HG03196 (cell line): ENCODE measurements around the gene CMSS1.

Experiments used
- ATAC-seq: cut with Tn5 transposase; IDR thresholded peaks from one replicate; pipeline ENCODE4 v1.9.1; 2021; ENCODE audit not compliant: unreplicated experiment

Gene CMSS1

DNA sequence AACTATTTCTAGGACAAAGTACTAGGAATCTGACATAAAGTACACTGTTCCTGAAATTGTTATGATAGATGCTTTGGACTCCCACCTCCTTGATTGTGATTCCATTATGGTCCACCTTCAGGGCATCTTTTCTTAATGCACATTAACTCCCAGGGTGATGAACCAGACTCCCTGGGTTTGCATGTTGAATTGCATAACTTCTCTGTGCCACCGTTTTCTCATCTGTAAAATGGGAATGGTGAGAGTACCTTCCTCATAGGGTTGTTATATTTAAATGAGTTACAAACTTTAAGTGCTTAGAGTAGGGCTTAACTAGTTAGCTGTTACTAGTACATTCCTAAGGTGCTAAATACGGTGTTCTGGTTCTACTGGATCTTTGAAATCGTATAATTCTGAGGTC, 81.9 kb downstream of the CMSS1 start:
- no peak for ATAC-seq

DNA sequence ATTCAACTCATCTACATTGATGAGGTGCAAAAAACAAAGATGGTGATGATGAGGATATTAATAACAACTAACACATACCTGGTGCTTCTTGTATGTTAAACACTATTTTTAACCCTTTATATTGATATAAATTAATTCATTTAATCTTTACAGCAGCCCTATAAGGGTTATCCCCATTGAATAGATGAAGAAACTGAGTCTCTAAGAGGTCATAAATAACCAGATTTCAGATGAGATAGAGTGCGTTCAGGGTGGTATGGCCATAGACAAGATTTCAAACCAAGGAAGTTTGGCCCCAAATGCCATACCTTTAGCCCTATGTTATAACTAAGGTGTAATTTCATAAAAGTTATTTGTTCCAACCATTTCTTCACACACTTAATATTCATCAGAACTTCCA, 82.6 kb downstream of the CMSS1 start:
- ATAC-seq: no peak

DNA sequence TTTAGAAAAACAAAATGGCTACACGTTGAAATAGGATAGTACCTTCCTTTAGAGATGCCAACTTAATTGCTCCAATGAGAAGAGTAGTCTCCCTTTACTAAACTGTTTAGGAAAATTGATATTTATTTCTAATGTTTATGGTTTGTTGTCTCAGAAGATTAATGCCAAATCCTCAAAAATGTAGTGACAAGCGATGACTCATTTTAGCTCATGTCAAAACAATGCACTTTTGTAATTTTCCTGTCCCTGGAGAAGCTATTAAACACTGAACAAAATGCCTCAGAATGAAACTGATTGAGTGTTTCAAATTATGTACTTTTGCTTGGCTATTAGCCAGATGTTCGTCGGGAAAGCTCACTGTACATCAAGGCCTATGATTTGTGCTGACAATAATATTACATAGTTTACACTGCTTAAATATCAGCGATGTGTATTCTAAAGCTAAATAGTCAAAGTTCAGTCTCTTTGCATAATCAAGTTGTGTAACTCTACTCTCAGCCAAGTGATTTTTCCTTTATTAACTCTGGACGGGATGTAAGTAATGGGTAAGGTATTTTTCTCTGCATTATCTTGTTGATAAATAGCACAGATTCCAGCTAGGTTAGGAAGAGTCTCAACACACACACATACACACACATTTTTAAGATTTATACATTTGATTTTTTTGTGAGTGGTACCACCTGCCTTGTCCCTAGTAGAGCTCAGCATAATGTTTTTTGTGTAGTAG, 83.7 kb downstream of the CMSS1 start:
- no peak for ATAC-seq

DNA sequence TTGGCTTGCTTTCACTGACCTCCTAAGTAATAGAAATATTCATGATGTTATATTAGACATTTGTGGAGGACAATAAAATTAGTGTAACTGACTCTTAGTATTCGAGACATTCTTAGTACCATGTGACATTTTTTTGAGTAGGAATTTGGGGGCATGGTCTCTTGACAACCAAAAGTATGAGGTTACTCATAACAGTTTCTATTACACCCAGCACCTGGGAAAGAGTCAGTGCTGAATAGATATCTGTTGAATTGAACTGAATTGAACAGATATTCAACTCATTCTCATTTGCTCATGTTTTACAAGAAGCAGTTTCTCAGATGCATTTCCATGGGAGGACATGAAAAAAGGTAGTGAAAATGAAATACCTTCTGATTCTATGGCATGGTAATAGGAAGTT, 84.4 kb downstream of the CMSS1 start:
- ATAC-seq: no peak

DNA sequence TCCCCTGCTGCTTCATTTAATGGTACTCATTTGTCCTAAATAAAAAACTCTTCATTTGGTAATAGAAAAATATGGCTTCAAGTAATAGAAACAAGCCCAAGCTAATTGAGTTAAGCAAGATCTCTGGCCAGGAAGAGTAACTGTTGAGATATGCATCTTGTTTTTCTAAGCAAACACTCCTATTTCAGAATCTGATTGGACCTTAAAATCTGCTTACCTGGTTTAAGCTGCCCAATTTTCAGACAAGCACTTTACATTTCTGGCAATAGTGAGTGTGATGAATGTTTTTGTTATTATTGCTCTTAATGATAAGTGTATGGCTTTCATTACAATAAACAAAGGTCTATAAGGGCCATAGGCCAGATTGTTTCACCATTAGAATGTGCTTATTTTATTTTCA, 86.2 kb downstream of the CMSS1 start:
- ATAC-seq: no peak

DNA sequence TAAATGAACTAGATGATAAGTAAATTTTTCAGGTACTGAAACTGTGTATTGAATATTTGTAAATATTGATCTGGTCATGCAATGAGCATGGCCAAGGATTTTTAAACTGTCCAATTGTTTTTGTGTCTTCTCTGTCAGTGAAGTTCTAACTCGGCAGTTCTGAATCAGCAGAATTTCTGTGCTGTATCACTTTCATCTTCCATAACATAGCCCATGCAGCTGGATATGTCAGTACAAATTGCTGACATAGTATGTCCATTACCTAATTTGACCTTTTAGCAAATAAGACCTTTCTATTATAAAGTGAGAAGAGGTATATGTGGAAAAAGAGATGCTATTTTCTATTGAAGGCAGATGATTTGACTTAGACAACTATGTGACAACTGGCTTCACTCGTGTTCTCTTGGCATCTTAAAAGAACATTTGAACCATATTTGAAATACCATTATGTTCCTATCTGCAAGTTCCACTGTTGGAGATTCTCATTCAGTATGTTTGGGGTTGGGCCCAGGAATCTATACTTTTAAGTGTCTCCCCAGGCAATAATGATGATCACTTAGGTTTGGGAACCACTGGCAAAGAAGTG, 90.4 kb downstream of the CMSS1 start:
- ATAC-seq: no peak

DNA sequence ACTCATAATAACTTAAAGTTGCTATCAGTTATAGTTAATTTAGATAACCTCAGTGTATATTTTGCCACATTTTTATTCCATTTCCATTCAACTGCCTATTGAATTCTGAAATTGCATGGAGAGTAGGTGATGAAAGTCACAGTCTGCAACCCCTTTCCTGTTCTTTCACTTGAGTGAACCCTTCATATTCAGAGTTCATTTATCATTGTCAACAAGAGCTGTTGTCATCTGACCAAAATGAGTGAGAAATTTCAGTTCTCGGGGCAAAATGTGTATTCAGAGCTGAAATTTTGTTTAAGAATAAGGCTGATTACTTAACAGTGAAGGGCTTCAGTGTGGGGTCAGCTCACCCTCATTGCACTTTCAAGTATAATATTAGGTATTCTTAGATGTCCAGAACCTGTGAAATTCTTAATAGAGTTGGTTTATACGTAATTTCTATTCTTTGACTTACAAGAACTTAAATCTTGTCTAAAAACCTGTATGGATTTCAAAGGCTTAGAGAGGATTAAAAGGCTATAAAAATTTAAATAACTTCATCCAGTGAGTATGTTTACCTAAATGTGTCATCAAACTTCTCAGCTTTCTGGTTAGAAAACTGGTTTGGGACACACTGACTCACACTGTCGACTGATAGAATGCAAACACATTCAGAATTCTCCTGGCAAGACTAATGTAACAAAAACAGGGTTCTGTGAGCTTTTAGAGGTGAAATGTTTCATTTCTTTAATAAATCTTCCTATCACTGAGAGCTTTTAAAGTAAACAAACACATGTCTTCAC, 92.2 kb downstream of the CMSS1 start:
- ATAC-seq: no peak

DNA sequence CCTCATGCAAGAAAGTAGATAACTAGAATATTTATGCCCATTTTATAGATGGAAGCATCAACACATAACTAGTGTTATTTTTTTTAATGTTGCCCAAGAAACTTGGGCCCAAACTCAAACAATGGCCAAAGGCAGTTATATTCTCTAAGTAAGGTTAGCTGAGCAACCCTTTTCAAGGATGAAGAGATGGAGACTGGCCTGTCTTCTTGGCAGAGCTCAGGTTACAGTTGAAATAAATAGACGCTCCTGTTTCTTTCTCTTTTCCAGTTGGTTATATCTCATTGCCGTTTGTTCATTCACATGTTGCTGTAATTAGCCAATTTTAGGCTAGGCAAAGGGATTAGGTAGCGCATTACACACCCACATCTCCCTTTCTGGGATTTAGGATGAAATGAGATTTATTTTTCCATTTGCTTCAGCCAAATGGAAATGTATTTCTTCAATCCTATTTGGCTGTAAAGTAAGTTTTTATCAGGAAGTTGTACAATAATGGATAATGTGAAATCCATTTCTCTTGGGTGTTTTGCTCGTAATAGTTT, 93.2 kb downstream of the CMSS1 start:
- ATAC-seq: no peak

DNA sequence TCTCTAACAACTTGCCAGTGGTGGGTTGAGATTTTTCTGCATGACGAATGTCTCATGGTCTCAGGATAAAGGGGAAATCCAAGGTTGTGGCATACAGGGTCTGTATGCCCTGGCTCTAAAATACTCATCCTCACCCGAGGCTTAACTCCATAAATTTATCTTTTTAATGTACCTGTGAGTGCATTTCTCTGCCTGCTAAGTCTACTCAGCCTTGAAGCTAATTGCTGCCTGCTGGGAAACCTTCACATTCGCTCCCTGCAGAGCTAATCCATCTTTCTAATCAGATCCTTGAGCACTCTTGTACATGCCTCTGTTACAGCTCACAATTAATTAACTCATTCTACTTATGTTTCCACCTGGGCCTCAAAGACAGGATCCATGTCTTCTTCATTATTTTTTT, 93.8 kb downstream of the CMSS1 start:
- ATAC-seq: no peak

DNA sequence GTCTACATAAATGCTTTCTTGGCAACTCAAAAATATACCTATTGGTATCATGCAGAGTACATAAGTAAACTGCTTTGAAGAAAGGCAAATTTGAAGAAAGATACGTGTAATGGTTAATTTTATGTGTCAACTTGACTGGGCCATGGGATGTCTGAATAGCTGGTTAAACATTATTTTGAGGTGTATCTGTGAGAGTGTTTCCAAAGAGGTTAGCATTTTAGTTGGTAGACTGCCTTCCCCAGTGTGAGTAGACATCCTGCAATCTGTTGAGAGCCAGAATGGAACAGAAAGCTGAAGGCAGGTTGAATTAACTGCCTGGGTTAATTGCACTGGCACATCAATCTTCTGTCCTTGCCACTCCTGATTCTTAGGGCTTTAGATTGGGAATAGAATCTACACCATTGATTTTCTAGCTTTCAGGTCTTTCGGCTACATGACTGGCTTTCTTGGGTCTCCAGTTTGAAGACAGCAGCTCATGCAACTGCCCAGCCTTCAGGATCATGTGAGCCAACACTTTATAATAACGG, 98.3 kb downstream of the CMSS1 start:
- no peak for ATAC-seq

DNA sequence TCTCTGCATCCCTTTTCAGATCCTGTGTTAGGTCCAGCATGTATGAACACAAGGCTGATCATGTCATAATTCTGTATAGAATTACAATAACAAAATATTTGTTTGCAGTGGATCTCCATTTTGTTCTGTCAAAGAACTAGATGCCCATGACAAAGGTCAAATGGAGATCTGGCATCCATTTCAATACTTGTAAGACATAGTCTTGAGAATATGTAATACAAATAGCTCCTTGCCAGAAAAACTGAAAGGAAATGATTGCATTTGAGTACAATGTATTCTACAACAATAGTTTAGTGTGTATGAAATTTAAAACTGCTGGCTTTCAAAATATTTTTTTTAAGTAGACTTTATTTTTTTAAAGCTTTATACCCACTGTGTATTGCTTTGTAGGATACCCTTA, 101.1 kb downstream of the CMSS1 start:
- ATAC-seq: no peak

DNA sequence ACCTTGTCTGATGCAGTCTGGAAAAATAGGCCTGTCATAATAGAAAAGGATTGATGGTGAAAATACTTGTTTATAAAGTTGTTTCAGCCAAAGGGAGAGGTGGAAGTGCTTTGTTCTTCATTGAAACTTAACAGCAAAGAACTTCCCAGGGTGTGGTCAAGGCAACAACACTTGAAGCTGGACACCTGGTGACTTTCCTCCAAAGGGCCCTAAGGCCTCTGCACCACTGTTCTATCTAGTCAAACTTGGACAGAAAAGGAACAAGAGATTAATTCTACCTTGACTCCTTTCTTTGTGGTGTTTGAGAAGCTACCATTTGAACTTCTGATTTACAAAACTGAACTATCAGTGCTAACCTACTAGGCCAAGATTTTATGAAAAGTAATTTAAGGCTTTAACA, 102.0 kb downstream of the CMSS1 start:
- no peak for ATAC-seq

DNA sequence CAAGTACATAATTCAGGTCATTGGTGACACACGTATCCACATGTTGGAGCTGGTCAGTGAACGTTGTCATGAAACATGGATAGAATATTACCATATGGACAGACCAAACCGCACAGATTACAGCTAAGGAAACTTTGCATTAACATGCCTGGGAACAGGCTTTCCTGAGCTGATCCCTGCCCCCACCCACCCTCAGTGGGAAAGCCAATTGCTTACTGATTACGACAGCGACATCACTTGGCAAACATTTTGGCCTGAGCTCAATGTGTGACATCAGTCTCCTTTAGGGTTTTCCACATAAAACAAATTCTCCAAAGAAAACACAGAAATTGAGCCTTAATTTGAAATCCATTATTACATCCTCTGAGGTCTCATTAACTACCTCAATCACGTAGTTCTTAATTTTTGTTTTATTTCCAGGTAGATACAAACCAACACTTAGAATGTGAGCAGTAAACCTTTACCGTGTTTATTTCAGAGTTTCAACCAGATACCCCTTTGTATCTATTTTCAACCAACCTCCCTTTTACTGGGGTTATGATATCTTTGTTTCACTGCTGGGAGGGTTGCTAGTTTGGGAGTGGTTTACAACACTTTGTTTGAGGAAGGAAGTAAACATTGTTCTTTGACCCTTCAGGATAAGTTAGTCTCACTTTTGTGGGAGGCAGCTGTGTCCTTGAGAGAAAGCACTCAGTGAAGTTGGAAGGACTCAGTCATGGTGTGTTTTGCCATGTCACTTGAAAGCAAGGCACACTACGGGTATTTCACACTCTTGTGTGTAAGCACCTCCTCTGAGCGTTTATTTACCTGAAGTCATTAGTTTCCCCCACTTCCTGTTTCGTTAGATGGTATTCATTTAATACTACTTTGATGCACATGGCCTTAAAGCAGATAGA, 103.1 kb downstream of the CMSS1 start:
- ATAC-seq: no peak

DNA sequence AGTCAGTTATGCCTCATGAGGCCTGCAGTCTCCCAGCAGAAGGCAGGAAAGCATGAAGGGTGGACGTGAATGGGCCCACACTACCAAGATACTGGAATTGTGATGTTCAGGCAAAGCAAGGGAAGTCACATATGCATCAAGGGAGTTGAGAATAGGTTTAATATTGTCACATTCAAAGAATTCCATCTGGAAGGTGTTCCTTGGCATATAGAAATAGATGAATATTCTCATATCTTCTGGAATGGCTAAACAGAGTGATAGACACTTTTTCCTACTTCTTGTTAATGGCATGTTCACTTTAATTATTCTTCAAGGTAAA, 103.7 kb downstream of the CMSS1 start:
- no peak for ATAC-seq

DNA sequence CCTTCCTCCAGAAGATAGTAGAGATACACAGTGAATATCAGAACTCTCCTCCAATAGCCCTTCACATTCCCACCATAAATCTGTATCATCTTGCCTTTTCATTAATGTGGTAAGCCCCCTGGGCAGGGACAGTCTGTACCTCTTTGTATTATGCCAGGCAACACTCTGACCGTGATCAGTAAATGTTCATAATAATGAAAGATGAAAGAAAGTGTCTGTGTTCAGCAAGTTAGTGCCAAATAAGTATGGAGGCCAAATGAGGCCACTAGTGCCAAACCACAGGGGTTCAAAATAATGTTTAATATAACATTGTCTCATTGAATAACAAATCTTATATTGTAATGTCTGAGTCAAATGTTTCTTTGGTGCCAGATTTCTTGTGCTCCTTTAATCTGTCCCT, 104.3 kb downstream of the CMSS1 start:
- ATAC-seq: no peak

DNA sequence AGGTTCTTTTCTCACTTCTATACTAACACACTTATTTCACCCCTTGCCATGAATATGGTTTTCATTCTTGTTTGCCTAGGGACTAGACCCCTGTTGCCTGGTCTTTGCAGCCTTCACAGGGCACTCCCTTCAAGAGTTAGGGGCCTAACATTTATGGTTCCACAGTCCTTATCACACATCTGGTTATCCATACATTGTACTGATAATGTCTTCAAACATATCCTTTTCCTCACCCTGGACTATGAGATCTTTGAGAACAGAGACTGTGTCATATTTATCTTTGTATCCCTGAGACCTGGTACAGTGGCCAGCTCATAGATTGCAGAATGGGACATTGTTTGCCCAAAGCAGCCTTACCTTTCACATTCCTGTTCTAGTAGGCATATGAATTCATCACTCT, 106.2 kb downstream of the CMSS1 start:
- no peak for ATAC-seq

DNA sequence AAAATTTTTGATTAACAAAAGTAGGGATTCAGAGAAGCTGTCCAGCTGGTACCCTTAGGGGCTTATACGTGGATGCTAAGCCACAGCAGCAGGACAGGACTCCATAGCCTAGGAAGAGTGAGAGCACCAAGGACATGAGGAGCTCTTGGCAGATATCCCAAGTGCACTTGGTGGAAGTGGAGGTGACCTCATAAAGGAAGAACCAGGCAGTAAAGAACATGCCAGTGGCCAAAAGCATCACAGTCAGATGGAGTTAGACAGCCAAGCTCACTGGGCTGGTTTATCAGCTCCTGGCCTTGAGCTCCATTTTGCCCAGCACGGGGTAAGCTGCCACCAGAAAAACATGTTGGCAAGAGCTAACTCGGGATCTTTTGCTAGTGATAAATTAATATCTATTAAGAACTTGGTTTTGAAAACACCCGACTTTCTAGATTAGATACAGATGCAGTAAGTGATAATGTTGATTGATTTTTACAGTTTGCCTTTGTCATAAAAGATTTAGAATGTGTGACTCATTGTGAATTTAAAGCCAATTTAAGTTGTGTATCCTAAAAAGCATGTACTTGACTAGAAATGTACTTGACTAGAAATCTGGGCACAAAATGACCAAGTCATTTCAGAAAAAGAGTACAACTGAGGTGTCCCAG, 108.0 kb downstream of the CMSS1 start:
- ATAC-seq: no peak

DNA sequence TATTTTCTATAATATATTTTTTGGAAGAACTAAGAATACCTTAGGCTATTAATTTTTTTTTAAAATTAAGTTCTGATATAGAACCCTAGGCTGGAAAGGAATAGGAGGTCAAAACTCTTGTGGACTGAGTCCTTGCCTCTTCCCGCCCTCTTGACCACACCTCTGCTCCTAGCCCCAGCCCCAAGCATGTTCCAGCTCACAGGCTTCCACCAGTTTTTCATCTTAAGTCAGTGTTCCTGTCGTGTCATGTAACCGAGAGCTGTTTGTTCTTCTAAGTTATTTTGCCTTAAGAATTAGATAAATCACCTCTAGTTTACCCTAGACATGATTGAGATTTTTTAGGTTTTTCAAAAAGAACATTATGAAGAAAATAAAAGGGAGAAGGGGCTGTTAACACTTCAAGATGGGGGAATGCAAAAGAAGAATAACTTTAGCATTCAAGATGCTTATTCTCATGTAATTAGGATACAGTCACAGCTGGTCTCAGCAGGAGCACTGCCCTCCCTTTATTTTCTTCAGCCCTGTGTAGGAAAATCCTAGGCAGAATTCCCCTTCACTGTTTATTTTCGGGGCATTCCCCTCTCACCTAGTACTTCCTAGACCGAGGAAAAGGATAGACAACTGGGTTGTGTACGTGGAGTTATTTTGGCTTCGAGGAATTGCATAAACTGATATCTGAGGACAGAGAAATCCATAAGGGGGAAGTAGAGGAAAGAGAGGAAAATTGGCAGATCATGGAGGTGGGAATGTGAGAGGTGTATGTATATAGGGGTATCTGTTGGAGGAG, 110.2 kb downstream of the CMSS1 start:
- ATAC-seq: no peak
